ENCODE measurements around the gene GPR162.

- TF ChIP-seq, protein P1, sequence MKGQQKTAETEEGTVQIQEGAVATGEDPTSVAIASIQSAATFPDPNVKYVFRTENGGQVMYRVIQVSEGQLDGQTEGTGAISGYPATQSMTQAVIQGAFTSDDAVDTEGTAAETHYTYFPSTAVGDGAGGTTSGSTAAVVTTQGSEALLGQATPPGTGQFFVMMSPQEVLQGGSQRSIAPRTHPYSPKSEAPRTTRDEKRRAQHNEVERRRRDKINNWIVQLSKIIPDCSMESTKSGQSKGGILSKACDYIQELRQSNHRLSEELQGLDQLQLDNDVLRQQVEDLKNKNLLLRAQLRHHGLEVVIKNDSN (IDR thresholded peaks at IDR 0.05): no peak
- TF ChIP-seq CEBPB (IDR thresholded peaks at IDR 0.05): no peak
- no peak for TF ChIP-seq EP300 (IDR thresholded peaks at IDR 0.05; ENCODE audit: borderline replicate concordance)
- no peak for TF ChIP-seq REST (IDR thresholded peaks at IDR 0.05; ENCODE audit: low read depth)
- TF ChIP-seq MAX (IDR thresholded peaks at IDR 0.05): no peak
- TF ChIP-seq TAF1 (IDR thresholded peaks at IDR 0.05; ENCODE audit: low read depth): no peak
- TF ChIP-seq RAD21 (IDR thresholded peaks at IDR 0.05; ENCODE audit: low read depth): no peak
These were observed 8.8 kb downstream of the GPR162 start for GRCh38 chr12:6830286-6830890.
